ENCODE measurements around the gene MICAL3.

DNA sequence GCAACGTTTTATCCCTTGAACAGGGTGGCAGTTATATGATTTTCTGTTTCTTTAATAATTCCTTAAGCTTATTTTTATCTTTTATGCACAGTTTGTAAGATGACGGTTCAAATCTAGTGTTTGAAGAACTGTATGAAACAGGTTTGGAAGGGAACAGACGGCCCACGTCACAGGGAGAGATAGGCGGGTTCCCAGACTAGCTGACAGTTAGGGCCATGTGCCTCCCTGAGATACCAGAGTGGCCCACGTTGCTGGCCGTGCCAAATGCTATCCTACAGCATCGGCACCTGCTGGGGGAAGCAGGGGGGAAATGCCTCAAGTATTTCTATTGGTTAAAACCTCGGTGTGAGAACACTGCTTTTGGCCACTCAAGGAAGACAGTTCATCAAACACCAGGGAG is 199.9 kb downstream of the MICAL3 start:
- TF ChIP-seq, protein P1, sequence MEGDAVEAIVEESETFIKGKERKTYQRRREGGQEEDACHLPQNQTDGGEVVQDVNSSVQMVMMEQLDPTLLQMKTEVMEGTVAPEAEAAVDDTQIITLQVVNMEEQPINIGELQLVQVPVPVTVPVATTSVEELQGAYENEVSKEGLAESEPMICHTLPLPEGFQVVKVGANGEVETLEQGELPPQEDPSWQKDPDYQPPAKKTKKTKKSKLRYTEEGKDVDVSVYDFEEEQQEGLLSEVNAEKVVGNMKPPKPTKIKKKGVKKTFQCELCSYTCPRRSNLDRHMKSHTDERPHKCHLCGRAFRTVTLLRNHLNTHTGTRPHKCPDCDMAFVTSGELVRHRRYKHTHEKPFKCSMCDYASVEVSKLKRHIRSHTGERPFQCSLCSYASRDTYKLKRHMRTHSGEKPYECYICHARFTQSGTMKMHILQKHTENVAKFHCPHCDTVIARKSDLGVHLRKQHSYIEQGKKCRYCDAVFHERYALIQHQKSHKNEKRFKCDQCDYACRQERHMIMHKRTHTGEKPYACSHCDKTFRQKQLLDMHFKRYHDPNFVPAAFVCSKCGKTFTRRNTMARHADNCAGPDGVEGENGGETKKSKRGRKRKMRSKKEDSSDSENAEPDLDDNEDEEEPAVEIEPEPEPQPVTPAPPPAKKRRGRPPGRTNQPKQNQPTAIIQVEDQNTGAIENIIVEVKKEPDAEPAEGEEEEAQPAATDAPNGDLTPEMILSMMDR (IDR thresholded peaks at IDR 0.05; ENCODE audit: low read length): no peak
- TF ChIP-seq EZH2 (IDR thresholded peaks at IDR 0.05; ENCODE audit: borderline replicate concordance, low read length): no peak
